Right lobe of liver (tissue), 6 donors: ENCODE measurements around the gene ACTR6. TPM values are rescaled to one million over a fixed set of nuclear protein-coding genes. Genes with fewer than 3 reads are reported as not detected.
"Not testable (repeated sequence)": the region's sequence is repeated elsewhere in the genome, so short reads cannot be mapped to it uniquely, and the experiment has no call there.

ENCODE experiments used
- ATAC-seq, 4 donors: fragments of 200-7000 bp; cut with Tn5 transposase; one replicate each; pipeline ENCODE4 v1.9.1; 2020; ENCODE audit warnings: mild to moderate bottlenecking in 4 of 4, moderate library complexity in 4 of 4
- DNase-seq, 3 donors: peaks; one replicate each; pipeline ENCODE4 v3.0.0-alpha.2; 2020
- H3K27ac ChIP-seq, 3 donors: fragments of 200-600 bp; one replicate each; pipeline ENCODE4 v1.8.0; 2022
- H3K27me3 ChIP-seq, 2 donors: fragments of 200-600 bp; one replicate each; pipeline ENCODE4 v1.8.0; 2022
- H3K36me3 ChIP-seq, 4 donors: fragments of 200-600 bp; sonication (generic) in 1 of 4; one replicate each; pipeline versions ENCODE4 v1.5.1 to v1.8.0; 2017 to 2022; ENCODE audit warnings: control low read depth in 1 of 4
- H3K4me1 ChIP-seq, 4 donors: fragments of 200-600 bp; sonication (generic) in 1 of 4; one replicate each; pipeline versions ENCODE4 v1.5.1 to v1.8.0; 2017 to 2022; ENCODE audit warnings: control low read depth in 1 of 4
- H3K4me3 ChIP-seq, 3 donors: fragments of 200-600 bp; one replicate each; pipeline ENCODE4 v1.8.0; 2022
- H3K9me3 ChIP-seq, 4 donors: fragments of 200-600 bp; sonication (generic) in 1 of 4; one replicate each; pipeline versions ENCODE4 v1.5.1 to v1.8.0; 2017 to 2022; ENCODE audit warnings: control low read depth in 1 of 4
- CTCF ChIP-seq, 4 donors: fragments of 200-600 bp in 3 of 4; fragments of 450-650 bp in 1 of 4; IDR thresholded peaks; one replicate each; pipeline versions ENCODE4 v1.5.1 to v1.8.0; 2016 to 2022; ENCODE audit warnings: antibody characterized with exemption in 4 of 4, mild to moderate bottlenecking in 2 of 4
- POLR2A ChIP-seq: fragments of 450-650 bp; IDR thresholded peaks from one replicate; pipeline ENCODE4 v1.6.1; 2017; ENCODE audit warnings: antibody characterized with exemption, mild to moderate bottlenecking
- WGBS: methylation state at CpG from one replicate; pipeline ENCODE4 v1.1.6; 2018; ENCODE audit warnings: low coverage, low lambda C conversion rate; ENCODE audit not compliant: insufficient coverage; ENCODE audit errors: missing lambda C conversion rate; 5-methylcytosine and 5-hydroxymethylcytosine counted together
- intact Hi-C, 2 donors: fragments of 100-400 bp; cut with DNase I; formaldehyde crosslinking; loops; one replicate each; pipeline versions ENCODE4 v1.11.2 to v1.14.1; 2022
- total RNA-seq, 6 experiments: library from RNA; depleted of rRNA in 2 of 6; stranded (reverse); fragments of >200 nt in 2 of 6; fragmentation: NEBNext Ultra II Directional in 3 of 6; extraction: Animal tissue kit (Norgen Biotek cat#: 25700) in 3 of 6; gene quantifications; one replicate each; pipeline versions ENCODE4 v1.1.0 to v1.2.4, GENCODE V29; 2016 to 2023
- donor health status: DM: no; HTN: yes; CAD: no.
- donor health status: DM: no; HTN: no; CAD: no.
- donor health status: DM: no; HTN: no; CAD: no.
- donor health status: DM: no; HTN: yes; CAD: no.
- donor health status: DM: no; HTN: yes; CAD: no.

Gene ACTR6
- total RNA-seq, 6 experiments from 2014 or later: 5.7 to 16.0 (median 13.1) TPM

- Histone ChIP-seq H3K36me3 (no peaks in the 10 kb centered on the region), H3K4me1 (no peaks in the 10 kb centered on the region), H3K9me3 (no peaks in the 10 kb centered on the region), H3K27ac (no peak overlapping the region), H3K27me3 (no peaks in the 10 kb centered on the region), H3K4me3 (no peak overlapping the region)
- ATAC-seq: no peak
- 63% methylated on average over 6 of the region's 6 CpGs for WGBS
- intact Hi-C loops: no loop called here
- peak in 1 of 3 donors; percentile 23 for DNase-seq
- TF ChIP-seq POLR2A: no peak
- no peak for TF ChIP-seq CTCF (IDR thresholded peaks at IDR 0.05)
Measured at GRCh38 chr12:100186071-100186470, 14.5 kb upstream of the ACTR6 start.

GRCh38 chr12:100187068-100187467 lies 13.5 kb upstream of the ACTR6 start:
- H3K36me3 ChIP-seq: no peaks in the 10 kb centered on the region
- ATAC-seq (peak in 1 of 4 donors; percentile 18), DNase-seq (peak in 1 of 3 donors; percentile 46)
- H3K4me1 ChIP-seq: no peaks in the 10 kb centered on the region
- H3K27me3 ChIP-seq: no peaks in the 10 kb centered on the region
- no peak overlapping the region for H3K27ac ChIP-seq
- no peaks in the 10 kb centered on the region for H3K9me3 ChIP-seq
- H3K4me3 ChIP-seq: no peak overlapping the region
- intact Hi-C loops: no loop called here
- TF ChIP-seq POLR2A (no peak), CTCF (IDR thresholded peaks at IDR 0.05) (no peak)
- 73% methylated on average over 2 of the region's 5 CpGs for WGBS

GRCh38 chr12:100187857-100188519 lies 12.6 kb upstream of the ACTR6 start:
- 92% methylated on average over 4 of the region's 5 CpGs for WGBS
- DNase-seq (peak in 1 of 3 donors; percentile 24), ATAC-seq (no peak)
- Histone ChIP-seq H3K9me3 (no peaks in the 10 kb centered on the region), H3K27ac (no peak overlapping the region), H3K36me3 (no peaks in the 10 kb centered on the region), H3K4me1 (no peaks in the 10 kb centered on the region), H3K27me3 (no peaks in the 10 kb centered on the region), H3K4me3 (no peak overlapping the region)
- intact Hi-C loops: no loop called here
- no peak for TF ChIP-seq CTCF (IDR thresholded peaks at IDR 0.05)
- no peak for TF ChIP-seq POLR2A

- peak in 1 of 3 donors; percentile 31 for DNase-seq
- H3K4me3 ChIP-seq, H3K27ac ChIP-seq, ATAC-seq, intact Hi-C loops, H3K4me1 ChIP-seq, H3K27me3 ChIP-seq, H3K9me3 ChIP-seq, H3K36me3 ChIP-seq: not testable (repeated sequence)
- 100% methylated on average over 7 of the region's 11 CpGs for WGBS
Measured at GRCh38 chr12:100188888-100189635, 11.6 kb upstream of the ACTR6 start.
